T-helper 17 cell (primary cell): ENCODE measurements around the gene ASAP3. TPM values are rescaled to one million over a fixed set of nuclear protein-coding genes. Genes with fewer than 3 reads are reported as not detected.

Experiments
- ATAC-seq: fragments of 150-1000 bp; cut with Tn5 transposase; 2 replicates; pipeline ENCODE4 v1.10.0; 2021; ENCODE audit warnings: mild to moderate bottlenecking, moderate library complexity
- DNase-seq, 3 donors: peaks; one replicate each; pipeline versions ENCODE4 v3.0.0 to v3.0.0-alpha.2; 2020 to 2021
- H3K9me3 ChIP-seq: one replicate; pipeline ENCODE4 v1.7.0; 2013; ENCODE audit warnings: low read length, mild to moderate bottlenecking; ENCODE audit not compliant: control insufficient read depth, poor library complexity, severe bottlenecking
- H3K27ac Mint-ChIP-seq: one replicate; pipeline ENCODE4 v1.8.0; 2022; ENCODE audit warnings: mild to moderate bottlenecking, moderate library complexity, mixed read lengths
- H3K27me3 Mint-ChIP-seq: one replicate; pipeline ENCODE4 v1.8.0; 2022; ENCODE audit warnings: mixed read lengths
- H3K36me3 Mint-ChIP-seq: one replicate; pipeline ENCODE4 v1.8.0; 2022; ENCODE audit warnings: low read depth, mixed read lengths
- H3K4me1 Mint-ChIP-seq: one replicate; pipeline ENCODE4 v1.8.0; 2022; ENCODE audit warnings: mild to moderate bottlenecking, mixed read lengths
- H3K4me3 Mint-ChIP-seq: one replicate; pipeline ENCODE4 v1.8.0; 2022; ENCODE audit warnings: mild to moderate bottlenecking, moderate library complexity, mixed read lengths
- total RNA-seq, 4 donors: library from RNA in 2 of 4; stranded (reverse) in 2 of 4; gene quantifications; one replicate each; pipeline ENCODE4 v1.2.3 and lab custom pipeline; 2022 to 2026

Gene ASAP3
- 1 to 10 TPM; 1.5 to 6.4 TPM for total RNA-seq
- total RNA-seq (lab: John Stamatoyannopoulos, UW), result 3.0 to 5.2 reads per million in 2 donors

- H3K9me3 ChIP-seq, result no peaks in the 10 kb centered on the region
- H3K27me3 Mint-ChIP-seq, result peaks cover 31% of the 10 kb centered on the region
- H3K4me3 Mint-ChIP-seq, result peak within 1 kb of the TSS; percentile 92
- ATAC-seq, result peak; percentile 57
- peaks cover 19% of the 10 kb centered on the region for H3K4me1 Mint-ChIP-seq
- peaks cover 7% of the 10 kb centered on the region for H3K36me3 Mint-ChIP-seq
- peak within 1 kb of the TSS; percentile 69 for H3K27ac Mint-ChIP-seq
- peak in 1 of 3 donors; percentile 25 for DNase-seq
Measured at GRCh38 chr1:23483321-23484252, at the start of gene ASAP3. ASAP3 (minus strand) TSS chr1:23484179; CDS start chr1:23484133, 46 bp downstream.

DNA sequence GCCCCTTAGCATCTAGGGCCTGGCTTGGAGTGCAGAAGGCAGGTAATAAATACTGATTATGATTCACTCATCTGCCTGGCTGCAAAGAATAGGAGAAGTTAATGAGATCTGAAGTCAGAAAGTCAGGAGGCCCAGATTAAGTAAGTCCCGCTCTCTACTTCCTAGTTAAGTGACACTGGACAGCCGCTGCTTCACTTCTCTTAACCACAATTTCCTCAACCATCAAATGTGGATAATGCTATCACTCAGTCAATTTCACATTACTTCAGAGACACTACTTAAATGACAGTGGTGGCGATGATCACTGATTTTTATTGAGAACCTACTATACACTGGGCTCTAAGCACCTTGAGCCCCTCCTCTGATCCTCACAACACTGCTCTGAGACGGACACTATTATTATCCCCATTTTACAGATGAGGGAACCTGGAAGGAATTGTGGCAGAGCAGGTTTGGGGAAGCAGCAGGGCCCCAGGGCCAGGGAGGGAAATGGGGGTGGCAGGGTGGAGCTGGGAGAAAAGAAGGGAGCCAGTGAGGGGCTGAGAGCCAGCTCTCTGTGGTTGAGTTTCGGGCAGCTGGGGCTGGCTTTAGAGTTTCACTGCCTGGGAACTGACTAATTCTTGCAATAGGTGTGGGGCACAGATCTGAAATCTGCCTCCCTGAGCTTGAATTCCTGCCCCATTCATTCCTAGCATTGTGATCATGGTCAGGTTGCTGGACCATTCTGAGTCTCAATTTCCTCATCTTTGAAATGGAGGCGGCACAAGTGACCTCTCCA lies 49.5 kb upstream of the ASAP3 start:
- ATAC-seq, result peak; percentile 20
- Mint-ChIP-seq H3K4me1 (peaks cover 46% of the 10 kb centered on the region), H3K27me3 (no peaks in the 10 kb centered on the region), H3K4me3 (peak overlapping the region; percentile 88), H3K27ac (peak overlapping the region; percentile 96), H3K36me3 (no peaks in the 10 kb centered on the region)
- no peak for DNase-seq
- no peaks in the 10 kb centered on the region for H3K9me3 ChIP-seq

DNA sequence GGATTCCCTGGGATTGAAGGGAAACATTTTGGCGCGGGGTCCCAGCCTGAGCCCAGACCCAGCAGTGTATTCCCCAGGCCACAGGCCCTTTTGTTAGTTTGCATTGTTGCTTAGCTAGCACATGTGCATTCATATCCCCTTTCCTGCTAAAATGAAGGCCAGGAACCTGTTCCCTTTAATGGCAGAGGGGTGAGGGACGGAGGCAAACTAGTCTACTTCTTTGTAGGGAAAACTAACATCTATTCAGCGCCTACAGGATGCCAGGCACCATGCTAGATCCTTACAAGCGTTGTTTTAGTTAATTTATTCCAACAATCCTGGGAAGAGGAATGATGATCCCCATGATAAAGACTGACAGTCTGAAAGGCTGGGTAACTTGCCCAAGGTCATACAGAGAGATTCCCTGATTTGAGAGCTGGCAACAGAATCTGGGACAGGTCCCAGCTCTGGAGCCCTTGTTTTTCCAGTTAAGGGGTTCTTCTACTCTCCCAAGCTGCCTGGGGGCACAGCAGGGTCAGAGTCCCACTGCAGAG lies 47.6 kb upstream of the ASAP3 start:
- no peaks in the 10 kb centered on the region for H3K9me3 ChIP-seq
- peak overlapping the region; percentile 83 for H3K27ac Mint-ChIP-seq
- DNase-seq, result no peak
- no peaks in the 10 kb centered on the region for H3K27me3 Mint-ChIP-seq
- no peaks in the 10 kb centered on the region for H3K36me3 Mint-ChIP-seq
- peak overlapping the region; percentile 95 for H3K4me3 Mint-ChIP-seq
- ATAC-seq, result no peak
- H3K4me1 Mint-ChIP-seq, result peaks cover 61% of the 10 kb centered on the region

GRCh38 chr1:23530747-23531561 lies 47.0 kb upstream of the ASAP3 start, which contains the start of gene E2F2:
E2F2 (minus strand) TSS chr1:23531233; CDS start chr1:23530793, 440 bp downstream.
- Mint-ChIP-seq H3K27me3 (no peaks in the 10 kb centered on the region), H3K4me1 (peaks cover 68% of the 10 kb centered on the region), H3K36me3 (no peaks in the 10 kb centered on the region), H3K27ac (peak within 1 kb of the TSS; percentile 96), H3K4me3 (peak within 1 kb of the TSS; percentile 95)
- peak; percentile 78 for ATAC-seq
- DNase-seq, result peak; percentile 68 to 78 (median 72)
- no peaks in the 10 kb centered on the region for H3K9me3 ChIP-seq

GRCh38 chr1:23530087-23530746 lies 46.2 kb upstream of the ASAP3 start:
- ATAC-seq, result no peak
- H3K36me3 Mint-ChIP-seq, result no peaks in the 10 kb centered on the region
- peaks cover 73% of the 10 kb centered on the region for H3K4me1 Mint-ChIP-seq
- peak overlapping the region; percentile 96 for H3K27ac Mint-ChIP-seq
- H3K9me3 ChIP-seq, result no peaks in the 10 kb centered on the region
- no peak for DNase-seq
- H3K27me3 Mint-ChIP-seq, result no peaks in the 10 kb centered on the region
- H3K4me3 Mint-ChIP-seq, result peak overlapping the region; percentile 83

GRCh38 chr1:23529146-23530086 lies 45.4 kb upstream of the ASAP3 start:
- Mint-ChIP-seq H3K36me3 (no peaks in the 10 kb centered on the region), H3K27me3 (no peaks in the 10 kb centered on the region), H3K4me3 (peak overlapping the region; percentile 83), H3K27ac (peak overlapping the region; percentile 96), H3K4me1 (peaks cover 73% of the 10 kb centered on the region)
- ATAC-seq (no peak), DNase-seq (no peak)
- H3K9me3 ChIP-seq, result no peaks in the 10 kb centered on the region

DNA sequence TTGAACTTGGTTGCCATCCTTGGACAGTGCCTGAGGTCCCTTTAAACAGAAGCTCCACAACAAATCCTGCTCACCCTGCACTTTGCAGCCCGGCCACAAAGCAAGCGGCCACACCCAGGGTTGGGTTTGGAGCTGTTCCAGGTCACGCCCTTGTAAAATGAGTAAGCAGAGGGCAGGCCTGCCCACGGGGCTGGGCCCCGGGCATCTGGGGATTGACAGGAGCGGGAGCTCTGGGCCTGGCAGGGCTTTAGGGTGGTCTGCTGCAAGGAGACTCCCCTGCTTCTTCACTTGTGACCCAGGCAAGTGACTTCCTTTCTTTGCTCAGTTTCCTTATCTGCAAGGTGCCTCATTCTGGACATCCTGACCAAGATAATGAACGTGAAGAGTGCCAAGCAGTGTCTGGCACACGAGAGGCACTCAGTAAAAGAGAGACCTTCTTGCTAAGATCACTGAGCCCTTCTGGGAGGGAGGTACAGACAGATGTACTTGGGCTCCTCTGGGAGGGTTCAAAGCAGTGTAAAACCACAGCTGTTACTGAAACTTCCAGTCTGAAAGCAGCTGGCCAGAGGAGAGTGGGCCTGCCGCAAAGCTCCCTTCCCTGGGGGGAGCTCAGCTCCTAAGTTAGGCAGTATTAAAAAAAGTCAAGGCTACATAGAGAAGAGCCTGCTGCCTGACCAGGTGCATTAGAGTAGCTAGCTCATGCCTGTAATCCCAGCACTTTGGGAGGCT lies 44.4 kb upstream of the ASAP3 start:
- Mint-ChIP-seq H3K27me3 (no peaks in the 10 kb centered on the region), H3K27ac (peak overlapping the region; percentile 96), H3K4me1 (peaks cover 71% of the 10 kb centered on the region), H3K36me3 (no peaks in the 10 kb centered on the region), H3K4me3 (peak overlapping the region; percentile 83)
- no peaks in the 10 kb centered on the region for H3K9me3 ChIP-seq
- peak; percentile 53 to 66 (median 55) for DNase-seq
- peak; percentile 67 for ATAC-seq

DNA sequence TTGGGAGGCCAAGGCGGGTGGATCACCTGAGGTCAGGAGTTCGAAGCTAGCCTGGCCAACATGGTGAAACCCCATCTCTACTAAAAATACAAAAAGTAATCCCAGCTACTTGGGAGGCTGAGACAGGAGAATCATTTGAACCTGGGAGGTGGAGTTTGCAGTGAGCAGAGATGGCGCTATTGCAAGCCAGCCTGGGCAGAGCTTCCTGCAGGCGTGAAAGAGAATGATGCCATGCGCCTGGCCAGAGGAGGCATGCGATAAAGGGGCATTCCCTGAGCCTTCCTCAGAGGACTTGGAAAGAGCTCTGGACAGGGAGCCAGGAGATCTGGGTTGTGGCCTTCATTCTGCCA lies 43.9 kb upstream of the ASAP3 start:
- H3K9me3 ChIP-seq, result no peaks in the 10 kb centered on the region
- H3K27ac Mint-ChIP-seq, result peak overlapping the region; percentile 96
- peak overlapping the region; percentile 83 for H3K4me3 Mint-ChIP-seq
- no peaks in the 10 kb centered on the region for H3K27me3 Mint-ChIP-seq
- ATAC-seq (peak; percentile 27), DNase-seq (no peak)
- H3K4me1 Mint-ChIP-seq, result peaks cover 66% of the 10 kb centered on the region
- no peaks in the 10 kb centered on the region for H3K36me3 Mint-ChIP-seq

DNA sequence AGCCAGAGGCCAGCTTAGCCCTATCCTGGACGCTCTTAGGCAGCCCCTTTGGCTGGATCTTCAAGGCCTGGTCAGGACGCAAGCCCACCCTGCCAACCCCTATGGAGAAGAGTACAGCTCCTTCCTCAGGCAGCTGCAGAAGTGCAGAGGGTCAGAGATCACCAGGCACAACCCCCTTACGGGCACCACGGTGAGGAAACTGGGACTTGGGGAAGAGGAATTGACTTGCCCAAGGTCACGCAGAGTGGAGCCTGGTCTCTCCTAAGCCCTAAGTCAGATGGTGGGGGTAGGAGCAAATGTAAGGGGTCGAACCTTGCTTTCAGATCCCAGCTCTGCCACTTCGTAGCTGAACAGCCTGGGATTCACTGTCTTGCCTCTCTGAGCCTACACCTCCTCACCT lies 43.4 kb upstream of the ASAP3 start:
- Mint-ChIP-seq H3K27me3 (no peaks in the 10 kb centered on the region), H3K27ac (peak overlapping the region; percentile 96), H3K4me3 (peak overlapping the region; percentile 89), H3K4me1 (peaks cover 63% of the 10 kb centered on the region), H3K36me3 (no peaks in the 10 kb centered on the region)
- H3K9me3 ChIP-seq, result no peaks in the 10 kb centered on the region
- ATAC-seq (no peak), DNase-seq (no peak)

- DNase-seq (no peak), ATAC-seq (no peak)
- Mint-ChIP-seq H3K27ac (peak overlapping the region; percentile 96), H3K36me3 (no peaks in the 10 kb centered on the region), H3K4me3 (peak overlapping the region; percentile 89), H3K4me1 (peaks cover 58% of the 10 kb centered on the region), H3K27me3 (no peaks in the 10 kb centered on the region)
- no peaks in the 10 kb centered on the region for H3K9me3 ChIP-seq
Measured at GRCh38 chr1:23526329-23527041, 42.5 kb upstream of the ASAP3 start.
